CD4-positive, alpha-beta T cell (primary cell): ENCODE measurements around the gene REC8. TPM values are rescaled to one million over a fixed set of nuclear protein-coding genes. Genes with fewer than 3 reads are reported as not detected.

Experiments used
- ATAC-seq: fragments of 200-7000 bp; cut with Tn5 transposase; one replicate; pipeline ENCODE4 v1.10.0; 2022; ENCODE audit warnings: mild to moderate bottlenecking; ENCODE audit not compliant: poor library complexity
- CTCF ChIA-PET: fragments of 350-600 bp; sonication (Branson Sonifier 250); formaldehyde crosslinking; loops from one replicate; lab custom pipeline; 2021; ENCODE audit warnings: antibody characterized with exemption, inconsistent platforms; lab: Charles Lee
- POLR2A ChIA-PET: fragments of 350-600 bp; sonication (Branson Sonifier 250); formaldehyde crosslinking; loops from one replicate; lab custom pipeline; 2021; ENCODE audit warnings: antibody characterized with exemption, inconsistent platforms; lab: Charles Lee
- DNase-seq, 14 experiments: peaks; one replicate each; pipeline ENCODE4 v3.0.0-alpha.2; 2013 to 2020; ENCODE audit warnings: mixed read lengths in 2 of 14
- H3K27ac ChIP-seq, 2 donors: one replicate each; pipeline versions ENCODE4 v1.5.1 to v1.7.0; 2013; ENCODE audit warnings: low read length in 2 of 2, low read depth in 1 of 2, mild to moderate bottlenecking in 1 of 2
- H3K27me3 ChIP-seq, 2 experiments: 1 replicate in 1 of 2; 2 replicates in 1 of 2; pipeline versions ENCODE4 v1.6.1 to v1.7.0; 2013; ENCODE audit warnings: low read length in 2 of 2, control low read depth in 1 of 2, mild to moderate bottlenecking in 1 of 2, moderate library complexity in 1 of 2; ENCODE audit not compliant: insufficient read depth in 2 of 2, control insufficient read depth in 1 of 2
- H3K36me3 ChIP-seq: one replicate; pipeline ENCODE4 v1.6.1; 2013; ENCODE audit warnings: low read length, control low read depth; ENCODE audit not compliant: insufficient read depth
- H3K4me1 ChIP-seq: one replicate; pipeline ENCODE4 v1.6.1; 2013; ENCODE audit warnings: low read length, control low read depth; ENCODE audit not compliant: insufficient read depth
- H3K4me3 ChIP-seq: one replicate; pipeline ENCODE4 v1.5.1; 2013; ENCODE audit warnings: mild to moderate bottlenecking, low read length, moderate library complexity
- H3K9me3 ChIP-seq, 2 experiments: 1 replicate in 1 of 2; 2 replicates in 1 of 2; pipeline versions ENCODE4 v1.6.1 to v1.7.0; 2013; ENCODE audit warnings: low read length in 2 of 2, mild to moderate bottlenecking in 2 of 2, control low read depth in 1 of 2, moderate library complexity in 1 of 2; ENCODE audit not compliant: control insufficient read depth in 1 of 2, insufficient read depth in 1 of 2
- H3K27ac Mint-ChIP-seq: one replicate; pipeline ENCODE4 v1.8.0; 2020; ENCODE audit warnings: mixed read lengths
- H3K27me3 Mint-ChIP-seq: one replicate; pipeline ENCODE4 v1.8.0; 2021; ENCODE audit warnings: mixed read lengths
- H3K36me3 Mint-ChIP-seq: one replicate; pipeline ENCODE4 v1.8.0; 2021; ENCODE audit warnings: low read depth, mixed read lengths
- H3K4me1 Mint-ChIP-seq: one replicate; pipeline ENCODE4 v1.8.0; 2021; ENCODE audit warnings: low read depth, mixed read lengths
- H3K4me3 Mint-ChIP-seq: one replicate; pipeline ENCODE4 v1.8.0; 2020; ENCODE audit warnings: mild to moderate bottlenecking, mixed read lengths
- H3K9me3 Mint-ChIP-seq: one replicate; pipeline ENCODE4 v1.8.0; 2020; ENCODE audit warnings: mixed read lengths
- CTCF ChIP-seq: fragments of 200-600 bp; IDR thresholded peaks from one replicate; pipeline ENCODE4 v1.8.0; 2022; ENCODE audit warnings: antibody characterized with exemption, mild to moderate bottlenecking
- intact Hi-C, 2 experiments: fragments of 100-400 bp; cut with DNase I in 1 of 2; cut with micrococcal nuclease in 1 of 2; formaldehyde crosslinking; loops; one replicate each; pipeline versions ENCODE4 v1.15.1 to v1.9.0; 2023 to 2025; cut with DNase I, micrococcal nuclease
- total RNA-seq, 174 experiments: library from RNA in 2 of 174; stranded (reverse) in 2 of 174; gene quantifications; one replicate each; pipeline ENCODE4 v1.2.3 and lab custom pipeline; 2021 to 2026

The REC8 gene
- total RNA-seq, 2 experiments from 2014 or later: 105 to 107 TPM

DNA sequence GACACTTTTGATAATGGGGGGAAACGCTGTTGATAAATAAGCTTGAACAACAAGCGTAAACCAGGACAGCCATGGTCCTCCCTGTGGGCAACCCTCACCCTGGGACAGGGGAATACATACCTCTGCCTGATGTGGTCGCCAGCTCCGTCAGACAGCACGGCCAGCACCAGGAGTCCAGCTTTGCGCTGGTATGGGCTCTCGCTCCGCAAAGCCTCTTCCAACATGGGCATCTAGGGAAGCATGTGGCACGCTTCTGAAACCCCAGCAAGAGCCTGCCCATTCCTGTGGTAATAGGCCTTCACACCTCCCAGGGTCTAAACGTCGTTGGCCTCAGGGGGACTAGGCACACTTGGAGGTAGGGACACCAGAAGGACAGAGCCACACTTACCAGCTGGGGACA, 13.9 kb downstream of the REC8 start:
- H3K9me3 ChIP-seq: no peaks in the 10 kb centered on the region
- intact Hi-C loops: loop anchor here in 1 of 2 experiments (2.0 to 5.0 kb wide), 2 partner anchors 21 to 38 kb away; partner anchors contain the start of genes PSME2 and RNF31
- H3K4me3 Mint-ChIP-seq: peak overlapping the region; percentile 15
- H3K27ac Mint-ChIP-seq: no peak overlapping the region
- no peak for TF ChIP-seq CTCF
- ATAC-seq (no peak), DNase-seq (no peak)
- no peaks in the 10 kb centered on the region for H3K27me3 ChIP-seq
- H3K36me3 ChIP-seq: peaks cover 62% of the 10 kb centered on the region
- POLR2A ChIA-PET: interaction anchor here (0.8 to 7.4 kb wide), 5 partner anchors 10 to 72 kb away, joined by 3 to 85 read pairs (median 5); partner anchors contain the start of genes CHMP4A, IRF9 and TM9SF1
- peaks cover 35% of the 10 kb centered on the region for H3K4me1 ChIP-seq
- CTCF ChIA-PET: interaction anchor here (0.6 kb wide), 1 partner anchor 9 kb away, joined by 3 read pairs; the partner anchor contains the start of gene TM9SF1
- H3K27me3 Mint-ChIP-seq: no peaks in the 10 kb centered on the region
- H3K27ac ChIP-seq: no peak overlapping the region
- H3K36me3 Mint-ChIP-seq: peaks cover 66% of the 10 kb centered on the region
- H3K4me1 Mint-ChIP-seq: peaks cover 32% of the 10 kb centered on the region
- no peaks in the 10 kb centered on the region for H3K9me3 Mint-ChIP-seq
- H3K4me3 ChIP-seq: no peak overlapping the region

DNA sequence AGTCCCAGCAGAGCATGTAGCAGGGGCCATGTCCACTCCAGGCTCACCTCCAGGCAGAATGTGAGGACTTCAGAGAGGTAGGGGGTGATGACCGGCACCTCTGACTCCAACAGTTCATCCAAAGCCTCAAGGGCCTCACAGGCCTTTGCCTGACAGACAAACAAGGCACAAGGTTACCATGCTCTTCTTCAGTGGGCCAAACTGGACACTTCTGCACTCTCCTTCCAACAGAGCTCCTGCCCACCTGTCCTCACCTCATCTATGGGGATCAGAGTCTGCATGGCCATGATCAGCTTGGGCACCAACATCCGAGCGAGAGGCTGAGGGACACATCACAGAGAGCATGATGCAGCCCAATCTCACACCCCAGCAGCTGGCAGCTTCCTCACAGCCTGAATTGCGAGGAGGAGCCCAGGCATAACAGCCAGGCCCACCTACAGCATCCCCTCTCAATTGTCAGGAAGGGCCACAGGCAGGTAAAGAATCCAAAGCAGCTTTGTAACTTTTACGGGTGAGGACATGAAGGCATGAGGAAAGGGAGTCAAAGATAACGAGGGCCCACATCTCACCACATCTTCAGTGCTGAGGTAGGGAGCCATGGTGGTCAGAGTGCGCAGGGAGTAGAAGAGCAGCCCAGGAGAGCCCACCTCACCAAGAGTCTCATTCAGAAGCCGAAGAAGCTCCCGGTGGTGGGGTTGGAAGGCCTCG, 15.1 kb downstream of the REC8 start:
- peaks cover 58% of the 10 kb centered on the region for H3K36me3 ChIP-seq
- H3K27me3 ChIP-seq: no peaks in the 10 kb centered on the region
- peak overlapping the region; percentile 61 for H3K4me3 Mint-ChIP-seq
- H3K27ac ChIP-seq: peak overlapping the region in 1 of 2 donors; percentile 88
- H3K4me1 Mint-ChIP-seq: peaks cover 34% of the 10 kb centered on the region
- H3K27me3 Mint-ChIP-seq: no peaks in the 10 kb centered on the region
- intact Hi-C loops: loop anchor here in 1 of 2 experiments (2.0 to 5.0 kb wide), 2 partner anchors 22 to 40 kb away; partner anchors contain the start of genes PSME2 and RNF31
- ATAC-seq (no peak), DNase-seq (no peak)
- ChIA-PET CTCF (interaction anchor here (0.7 to 2.5 kb wide), 2 partner anchors 8 to 26 kb away, joined by 3 to 24 read pairs; partner anchors contain the start of genes IRF9 and TM9SF1), POLR2A (interaction anchor here (0.6 to 7.4 kb wide), 9 partner anchors 8 to 84 kb away, joined by 3 to 85 read pairs (median 10); partner anchors contain the start of genes CHMP4A, DCAF11, IRF9 and NRL)
- H3K4me3 ChIP-seq: no peak overlapping the region
- H3K9me3 Mint-ChIP-seq: no peaks in the 10 kb centered on the region
- no peaks in the 10 kb centered on the region for H3K9me3 ChIP-seq
- peaks cover 65% of the 10 kb centered on the region for H3K36me3 Mint-ChIP-seq
- peak overlapping the region; percentile 67 for H3K27ac Mint-ChIP-seq
- no peak for TF ChIP-seq CTCF
- peaks cover 32% of the 10 kb centered on the region for H3K4me1 ChIP-seq

- CTCF ChIA-PET: interaction anchor here (0.7 to 2.6 kb wide), 3 partner anchors 8 to 28 kb away, joined by 3 to 24 read pairs (median 13); partner anchors contain the start of genes IRF9, MDP1 and TM9SF1
- H3K36me3 Mint-ChIP-seq: peaks cover 65% of the 10 kb centered on the region
- H3K27ac Mint-ChIP-seq: peak overlapping the region; percentile 91
Observed at GRCh38 chr14:24187539-24187915, 15.6 kb downstream of the REC8 start.

More at GRCh38 chr14:24187539-24187915, 15.6 kb downstream of the REC8 start:
- intact Hi-C loops: loop anchor here in 1 of 2 experiments (2.0 to 5.0 kb wide), 2 partner anchors 23 to 40 kb away; partner anchors contain the start of genes PSME2 and RNF31
- Histone ChIP-seq H3K27ac (peak overlapping the region in 1 of 2 donors; percentile 88), H3K36me3 (peaks cover 58% of the 10 kb centered on the region), H3K9me3 (no peaks in the 10 kb centered on the region), H3K27me3 (no peaks in the 10 kb centered on the region), H3K4me1 (peaks cover 32% of the 10 kb centered on the region), H3K4me3 (peak overlapping the region; percentile 75)
- H3K27me3 Mint-ChIP-seq: no peaks in the 10 kb centered on the region
- ATAC-seq: no peak
- peaks cover 39% of the 10 kb centered on the region for H3K4me1 Mint-ChIP-seq
- peak overlapping the region; percentile 93 for H3K4me3 Mint-ChIP-seq
- DNase-seq: no peak
- POLR2A ChIA-PET: interaction anchor here (0.6 to 7.4 kb wide), 8 partner anchors 14 to 83 kb away, joined by 3 to 85 read pairs (median 9); partner anchors contain the start of genes CHMP4A, DCAF11, IRF9 and NRL
- no peaks in the 10 kb centered on the region for H3K9me3 Mint-ChIP-seq
- no peak for TF ChIP-seq CTCF
